Myocyte (in vitro differentiated cells): ENCODE results near the gene VSNL1. TPM values are rescaled to one million over a fixed set of nuclear protein-coding genes. Genes with fewer than 3 reads are reported as not detected.
A peak's percentile ranks its signal among the peaks of the same experiment; 100 is the strongest.

Experiments
- DNase-seq: peaks from one replicate; pipeline ENCODE4 v3.0.0-alpha.2; 2012; ENCODE audit warnings: low read depth
- total RNA-seq: library from RNA; depleted of rRNA; stranded (reverse); fragments of >200 nt; gene quantifications from 2 replicates; pipeline ENCODE4 v1.2.3, GENCODE V29; 2014

The VSNL1 gene
- total RNA-seq, 1 donor from 2014 or later: 2.1 TPM

DNA sequence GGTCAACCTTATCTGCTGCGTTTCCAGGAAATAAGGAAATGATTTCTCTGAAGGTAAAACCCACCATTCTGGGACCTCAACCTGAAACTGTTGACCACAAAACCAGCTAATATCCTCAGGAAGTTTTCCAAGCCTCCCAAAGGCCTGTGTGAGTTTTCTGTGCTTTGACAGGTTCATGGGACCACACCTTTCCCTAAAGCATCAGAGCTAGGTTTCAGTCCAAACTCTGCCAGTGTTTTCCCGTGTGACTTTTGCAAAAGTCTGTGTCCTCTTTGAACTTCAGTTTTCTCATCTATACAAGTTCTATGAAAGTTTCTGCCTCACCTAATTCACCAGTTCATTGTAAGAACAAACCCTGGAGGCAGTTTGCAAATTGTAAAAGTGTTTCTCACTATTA lies 39.8 kb downstream of the VSNL1 start:
- DNase-seq: no peak

DNA sequence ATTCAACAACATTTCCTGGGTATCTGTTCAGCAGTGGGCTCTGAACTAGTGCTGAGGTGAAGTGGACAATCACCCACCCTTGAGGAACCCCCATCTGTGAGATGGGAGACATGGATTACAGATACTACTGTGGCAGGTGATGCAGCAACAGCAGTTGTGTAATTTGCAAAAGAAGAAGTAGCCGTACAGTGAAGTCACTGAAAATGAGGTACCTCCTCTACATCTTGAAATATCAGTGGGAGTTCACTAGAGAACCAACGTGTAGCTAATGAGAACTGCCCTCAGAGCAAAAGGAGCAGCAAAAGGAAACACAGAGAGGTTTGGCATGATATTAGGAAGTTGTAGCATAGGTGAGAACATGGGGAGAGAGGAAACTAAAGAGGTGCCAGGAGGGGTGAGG lies 41.3 kb downstream of the VSNL1 start:
- no peak for DNase-seq

DNA sequence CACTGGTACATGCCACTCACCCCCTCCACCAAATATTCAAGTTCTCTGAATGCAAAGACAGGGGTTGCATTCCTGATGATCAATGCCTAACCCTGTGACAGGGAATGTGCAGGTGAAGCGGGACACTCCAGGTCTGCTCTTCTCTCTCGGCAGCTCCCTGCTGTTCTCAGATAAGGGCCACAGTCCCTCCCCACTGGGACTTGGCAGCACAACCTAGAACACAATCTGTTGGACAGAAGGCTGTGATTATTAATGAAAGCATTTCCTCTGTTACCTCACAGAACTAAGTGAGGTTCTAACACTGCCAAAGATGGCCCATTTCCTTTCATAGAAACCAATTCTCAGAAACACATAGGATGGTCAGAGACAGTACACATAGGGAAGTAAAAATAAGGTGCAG lies 42.7 kb downstream of the VSNL1 start:
- DNase-seq: no peak

DNA sequence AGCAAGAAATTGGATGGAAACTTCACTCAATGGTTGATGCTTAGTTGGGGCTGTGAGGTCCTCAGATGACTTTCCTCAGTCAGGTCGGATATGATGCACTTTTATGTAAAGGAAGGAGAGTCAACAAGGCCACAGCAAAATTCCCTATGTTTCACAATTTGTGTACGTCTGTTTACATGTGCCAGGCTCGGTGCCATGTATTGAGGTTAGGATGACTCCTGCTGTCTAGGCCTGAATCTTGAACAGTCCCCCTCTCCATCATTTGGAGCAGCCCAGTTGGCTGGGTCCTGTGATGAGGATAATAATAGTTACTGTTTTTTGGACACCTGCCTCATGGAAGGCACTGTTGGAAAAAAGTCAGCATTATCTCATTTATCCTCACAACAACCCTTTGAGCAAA lies 43.1 kb downstream of the VSNL1 start:
- DNase-seq: no peak

DNA sequence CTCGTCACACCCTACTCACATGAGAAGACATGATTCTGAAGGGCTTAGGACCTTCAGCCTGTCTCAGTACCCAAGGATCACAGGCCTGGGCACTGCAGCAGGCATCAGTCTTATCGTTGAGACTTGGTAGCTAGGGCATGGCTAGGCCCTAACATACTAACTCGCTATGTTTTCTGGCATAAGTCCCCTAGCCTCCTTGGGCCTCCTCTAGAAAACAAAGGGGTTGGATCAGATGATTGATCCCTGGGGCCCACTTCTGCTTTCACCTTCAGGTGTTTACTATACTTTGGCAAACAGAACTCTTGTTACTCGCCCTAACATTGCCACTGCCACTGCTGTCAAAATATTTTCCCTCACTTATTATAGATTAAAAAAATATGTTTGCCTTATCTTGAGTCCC lies 44.2 kb downstream of the VSNL1 start:
- no peak for DNase-seq

DNA sequence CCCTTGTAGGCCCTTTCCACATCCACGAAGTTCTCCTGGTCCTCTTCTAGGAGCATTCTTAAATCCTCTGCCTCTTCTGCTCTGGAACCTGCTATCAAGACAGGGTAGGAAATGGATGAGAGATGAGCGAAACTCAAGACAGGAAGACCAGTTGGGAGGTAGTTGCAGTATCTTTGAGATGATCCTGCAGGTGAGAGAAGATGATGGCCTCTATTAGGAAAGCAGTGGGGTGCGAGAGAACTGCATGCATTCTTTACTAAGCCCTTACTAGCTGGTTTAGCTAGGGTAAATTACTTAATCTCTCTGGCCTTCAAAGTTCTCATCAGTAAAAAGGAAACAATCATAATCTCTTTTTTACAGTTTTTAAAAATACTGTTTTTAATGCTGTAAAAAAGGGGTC lies 47.0 kb downstream of the VSNL1 start:
- DNase-seq: no peak

DNA sequence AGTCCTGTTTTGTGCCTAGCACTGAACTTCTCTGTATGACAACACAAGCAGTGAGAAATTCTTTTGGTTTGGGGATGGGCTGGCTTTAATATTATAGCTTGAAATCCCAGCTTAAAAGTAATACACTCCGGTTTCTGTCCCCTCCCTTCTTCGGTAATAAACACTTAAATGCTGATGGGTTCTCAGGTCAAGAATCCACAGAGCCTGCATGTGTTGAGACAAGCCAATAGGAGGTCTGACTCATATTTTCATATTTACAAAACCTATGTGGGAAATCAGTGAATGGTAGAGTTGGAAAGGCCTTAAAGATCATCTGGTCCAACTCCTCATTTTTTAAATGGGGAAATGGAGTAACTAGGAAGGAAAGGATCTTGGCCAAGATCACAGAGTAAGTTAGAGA lies 47.5 kb downstream of the VSNL1 start:
- no peak for DNase-seq

DNA sequence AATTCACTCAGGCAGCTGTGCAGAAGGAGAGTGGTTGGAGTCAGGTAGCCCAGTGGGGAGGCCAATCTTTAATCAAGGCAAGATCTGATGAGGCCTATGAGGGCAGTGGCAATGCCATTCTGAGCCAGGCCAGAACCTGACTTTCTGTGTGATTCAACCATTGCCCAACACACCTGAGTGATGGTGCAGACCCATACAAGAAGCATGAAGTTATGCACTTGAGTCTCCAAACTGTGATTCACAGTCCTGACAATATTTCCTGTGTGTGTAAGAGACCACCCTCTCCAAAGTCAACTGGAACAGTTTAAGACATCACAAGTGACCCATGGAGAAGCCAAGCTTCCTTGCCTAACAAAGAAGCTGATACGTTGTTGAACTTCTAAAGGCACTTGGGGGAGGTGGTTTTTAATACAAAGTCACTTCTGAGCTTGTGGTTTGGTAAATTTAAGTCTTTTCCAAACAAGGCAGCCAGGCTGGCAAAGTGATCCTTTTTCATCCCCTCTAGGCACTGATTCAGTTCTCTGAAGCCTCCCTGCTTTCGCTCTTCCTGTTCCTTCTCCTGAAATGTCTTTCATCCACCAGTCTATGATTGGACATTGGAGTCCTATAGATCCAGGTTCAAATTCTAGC lies 49.0 kb downstream of the VSNL1 start:
- no peak for DNase-seq

DNA sequence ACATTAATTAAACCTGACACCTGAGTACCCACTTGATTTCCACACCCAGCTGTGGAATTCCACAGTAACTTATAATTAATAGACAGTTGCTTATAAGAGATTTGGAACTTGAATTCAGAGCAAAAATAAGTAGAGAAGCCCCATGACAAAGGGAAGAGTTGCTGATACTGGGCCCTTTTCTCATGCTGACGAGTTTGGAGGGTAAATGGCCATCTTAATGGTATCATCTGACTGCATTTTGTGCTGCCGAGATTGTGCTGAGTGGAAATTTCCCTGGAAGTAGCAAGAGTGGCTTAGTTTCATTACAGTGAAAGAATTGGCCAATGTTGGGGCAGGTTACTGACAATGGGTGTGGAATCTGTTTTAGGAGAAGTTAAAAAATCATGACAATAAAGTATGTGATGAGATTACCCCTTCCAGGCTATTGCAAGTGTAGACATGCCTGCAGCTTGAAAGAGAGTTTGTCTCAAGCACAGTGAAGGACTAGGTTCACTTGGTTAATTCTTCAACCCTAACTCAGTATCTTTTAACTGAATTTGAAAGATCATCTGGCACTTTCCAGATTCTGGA lies 49.9 kb downstream of the VSNL1 start:
- DNase-seq: no peak

DNA sequence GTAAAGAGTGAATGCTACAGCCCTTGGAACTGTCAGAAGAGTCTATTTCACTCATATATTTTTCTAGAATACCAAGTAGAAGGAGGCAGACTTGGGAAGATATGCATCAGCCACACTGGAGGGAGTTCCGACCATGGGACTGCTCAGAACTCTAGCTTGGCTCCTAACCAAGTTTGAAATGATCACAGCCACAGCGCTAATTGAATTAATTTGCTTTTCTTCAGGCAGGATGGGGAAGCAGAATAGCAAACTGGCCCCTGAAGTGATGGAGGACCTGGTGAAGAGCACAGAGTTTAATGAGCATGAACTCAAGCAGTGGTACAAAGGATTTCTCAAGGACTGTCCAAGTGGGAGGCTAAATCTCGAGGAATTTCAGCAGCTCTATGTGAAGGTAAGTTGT lies 51.4 kb downstream of the VSNL1 start:
- DNase-seq: no peak

DNA sequence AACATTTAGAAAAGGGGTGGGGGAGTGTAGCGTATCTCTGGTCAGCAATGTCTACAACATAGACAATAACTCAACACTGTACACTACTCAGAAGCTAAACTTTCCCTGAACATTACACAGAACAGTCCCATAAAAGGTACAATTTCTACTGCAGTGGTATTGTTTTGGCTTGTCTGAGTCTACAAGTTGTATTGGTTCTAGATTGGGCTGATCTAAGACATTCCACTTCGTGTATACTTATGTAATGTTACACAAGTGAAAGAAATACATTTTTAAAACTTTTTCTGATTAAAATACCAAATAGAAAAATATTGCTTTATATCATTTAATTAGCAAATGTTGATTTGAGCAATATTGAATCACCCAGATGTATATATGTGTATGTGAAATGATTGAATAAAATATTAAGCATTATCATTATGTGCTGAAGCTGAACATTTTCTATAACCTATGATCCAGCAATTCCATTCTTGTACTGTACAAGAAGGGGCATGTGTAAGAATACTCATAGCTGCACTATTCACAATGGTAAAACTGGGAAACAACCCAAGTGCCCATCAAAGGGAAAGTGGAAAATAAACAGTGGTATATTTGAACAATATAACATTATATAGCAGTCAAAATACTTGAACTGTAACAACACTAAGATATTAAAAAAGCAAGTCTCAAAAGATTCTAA lies 52.4 kb downstream of the VSNL1 start:
- DNase-seq: no peak

DNA sequence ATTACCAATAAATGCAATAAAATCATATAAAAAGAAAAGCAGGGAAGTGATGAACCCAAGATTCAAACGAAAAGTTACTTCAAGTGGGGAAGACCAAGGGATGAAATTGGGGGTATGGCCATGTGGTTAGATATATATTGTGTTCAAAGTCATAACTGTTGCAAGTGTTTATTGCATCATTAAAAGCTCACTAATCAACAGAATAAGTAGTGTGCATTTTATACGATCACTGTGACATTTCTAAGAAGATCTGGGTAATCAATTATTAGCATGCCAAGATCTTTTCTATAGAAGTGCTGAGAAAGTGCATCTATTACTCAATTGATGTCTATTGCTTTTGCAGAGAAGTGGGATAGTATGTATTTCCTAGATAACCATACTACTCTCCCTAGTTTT lies 52.9 kb downstream of the VSNL1 start:
- DNase-seq: no peak

DNA sequence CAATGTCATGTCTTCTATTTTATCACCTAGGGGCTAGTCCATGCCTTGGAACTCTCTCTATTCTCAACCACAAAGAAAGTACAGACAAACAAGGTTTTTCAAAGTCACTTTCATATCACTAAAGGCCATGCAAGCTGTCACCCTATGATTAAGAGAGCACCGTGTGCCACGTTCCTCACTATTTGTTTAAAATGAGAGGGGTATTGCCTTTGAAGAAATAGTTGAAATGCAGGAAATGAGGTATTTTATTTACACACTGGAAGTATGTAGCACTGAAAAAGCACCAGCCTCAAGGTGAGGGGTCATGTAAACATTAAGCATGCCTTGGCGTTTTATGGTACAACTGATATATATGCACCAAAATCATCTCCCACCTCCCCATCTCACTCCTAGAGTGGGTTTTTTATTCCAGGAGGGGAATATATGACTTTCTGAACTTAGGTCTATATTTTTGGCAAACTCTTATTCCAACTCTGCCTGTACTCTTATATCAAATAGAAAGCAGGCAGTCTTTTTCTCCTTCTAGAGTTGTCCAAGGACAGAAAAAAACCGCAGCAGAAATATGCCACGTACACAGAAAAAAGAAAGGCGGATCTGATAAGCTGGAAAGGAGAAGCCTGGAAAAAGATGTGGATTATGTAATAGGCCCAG lies 53.5 kb downstream of the VSNL1 start:
- DNase-seq: no peak

DNA sequence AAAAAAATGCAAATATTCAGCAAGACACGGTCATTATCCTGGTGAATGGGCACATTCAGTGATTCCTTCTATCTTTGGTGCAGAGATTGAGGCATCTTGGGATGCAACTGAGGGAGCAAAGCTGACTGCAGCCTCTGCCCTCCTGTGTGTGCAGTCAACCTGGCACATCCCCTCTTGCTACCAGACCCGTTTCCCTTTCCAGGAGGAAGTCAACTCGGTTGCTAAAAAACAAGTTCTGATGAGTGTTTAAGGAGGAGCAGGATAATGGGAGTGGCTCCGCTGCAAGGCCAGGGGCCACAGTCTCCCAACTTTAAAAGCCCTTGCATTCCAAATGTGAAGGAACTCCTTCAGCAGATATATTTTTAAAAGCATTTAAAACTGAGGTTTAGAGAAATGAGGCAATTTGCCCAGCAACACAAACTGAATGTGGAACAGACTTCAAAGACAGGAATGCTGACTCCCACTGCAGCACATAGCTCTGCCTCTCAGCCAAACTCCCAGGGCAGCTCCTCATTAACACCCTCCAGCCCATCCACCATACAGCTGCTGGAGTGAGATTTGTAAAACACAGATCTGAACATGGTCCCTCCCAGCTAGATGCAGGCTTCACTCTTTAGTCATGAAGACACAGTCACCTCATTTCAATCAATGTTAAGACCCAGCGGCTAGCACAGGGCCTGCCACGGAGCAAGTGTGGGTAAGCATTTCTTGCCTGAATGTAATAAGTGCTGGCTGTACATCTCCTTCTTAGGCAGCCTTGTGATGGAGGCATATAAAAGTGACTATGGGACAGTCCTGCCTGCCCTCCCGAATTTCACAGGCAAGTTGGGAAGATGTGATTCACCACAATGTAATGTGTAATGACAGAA lies 54.3 kb downstream of the VSNL1 start:
- peak; percentile 13 for DNase-seq

DNA sequence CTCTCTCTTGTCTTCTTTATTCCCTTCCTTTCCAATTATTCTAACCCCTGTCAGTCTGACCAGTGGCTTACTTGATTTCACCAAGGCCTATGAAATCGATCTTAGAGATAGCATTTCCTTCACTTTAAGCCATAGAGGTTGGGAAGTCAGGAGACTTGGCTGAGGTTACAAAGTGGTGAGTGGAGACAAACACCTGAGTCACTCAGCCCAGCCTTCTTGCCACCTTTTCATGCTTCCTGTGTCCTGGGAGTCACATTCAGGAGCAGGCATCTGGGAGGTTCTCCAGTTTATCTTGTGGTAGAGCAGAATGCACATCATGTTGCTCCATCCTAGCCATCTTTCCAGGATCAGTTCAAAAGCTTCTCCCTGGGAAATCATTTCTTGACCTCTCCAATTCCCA lies 59.1 kb downstream of the VSNL1 start:
- no peak for DNase-seq

DNA sequence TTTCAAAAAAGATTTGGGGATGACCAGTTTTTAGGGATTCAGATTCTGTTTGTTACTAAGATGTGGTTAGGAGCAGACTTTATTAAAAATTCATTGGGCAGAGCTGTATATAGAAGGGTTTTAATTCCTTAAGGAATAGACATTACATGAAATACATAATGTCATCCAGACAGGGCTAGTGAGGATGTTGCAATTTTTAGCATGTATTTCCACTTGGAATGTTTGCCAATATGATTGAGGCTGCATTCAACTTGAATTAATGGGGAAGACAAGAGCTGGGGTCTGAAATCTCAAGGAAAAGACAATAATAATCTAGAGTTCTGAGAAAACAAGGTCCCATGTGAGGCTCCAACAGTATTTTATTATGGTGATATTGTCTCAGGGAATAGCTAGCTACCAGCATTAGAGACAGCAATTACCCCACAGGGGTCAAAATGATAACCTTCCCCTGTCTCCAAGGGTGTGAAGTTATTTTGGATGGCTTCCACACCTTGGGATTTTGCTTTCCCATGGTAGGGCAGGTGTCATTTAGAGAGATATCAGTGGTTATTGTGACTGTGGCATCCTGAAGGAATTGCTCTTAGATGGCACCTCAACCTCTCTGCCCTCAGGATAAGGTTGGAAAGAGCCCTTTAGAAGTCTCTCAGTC lies 60.2 kb downstream of the VSNL1 start:
- no peak for DNase-seq

DNA sequence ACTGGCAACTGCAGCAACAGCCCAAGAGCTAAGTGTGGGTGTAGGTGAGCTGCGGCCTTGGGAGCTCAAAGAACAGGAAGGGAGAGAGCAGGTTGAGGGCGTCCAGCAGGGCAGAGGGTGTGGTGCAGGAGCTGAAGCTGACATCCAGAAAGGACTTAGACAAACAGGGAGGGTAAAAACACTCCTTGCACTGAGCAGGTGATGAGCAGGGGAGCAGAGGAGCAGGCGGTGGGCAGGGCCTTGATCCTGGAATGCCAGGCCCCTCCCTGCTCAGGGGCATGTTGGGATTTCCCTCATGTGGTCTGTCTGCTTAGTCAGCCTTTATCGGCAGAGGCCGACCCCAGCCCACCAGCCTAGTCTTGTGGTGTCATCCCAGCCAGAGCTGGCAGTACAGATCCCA lies 63.6 kb downstream of the VSNL1 start:
- DNase-seq: peak; percentile 7

DNA sequence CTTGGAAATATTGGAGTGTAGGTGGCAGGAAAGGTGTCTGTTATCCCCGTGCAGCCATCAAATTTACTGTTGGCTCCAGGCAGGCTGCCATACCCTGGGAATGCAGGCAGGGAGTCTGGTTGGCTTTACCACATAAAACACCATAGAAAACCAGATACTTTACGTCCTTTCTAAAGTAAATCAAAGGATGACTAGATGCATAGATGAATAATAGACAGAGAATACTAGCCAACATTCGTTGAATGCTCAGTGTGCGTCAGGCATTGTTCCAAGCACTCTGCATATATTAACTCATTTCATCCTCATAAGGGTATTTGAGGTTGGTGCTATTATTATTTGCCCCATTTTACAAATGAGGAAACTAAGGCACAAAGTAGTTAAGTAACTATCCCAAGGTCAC lies 65.2 kb downstream of the VSNL1 start:
- no peak for DNase-seq

DNA sequence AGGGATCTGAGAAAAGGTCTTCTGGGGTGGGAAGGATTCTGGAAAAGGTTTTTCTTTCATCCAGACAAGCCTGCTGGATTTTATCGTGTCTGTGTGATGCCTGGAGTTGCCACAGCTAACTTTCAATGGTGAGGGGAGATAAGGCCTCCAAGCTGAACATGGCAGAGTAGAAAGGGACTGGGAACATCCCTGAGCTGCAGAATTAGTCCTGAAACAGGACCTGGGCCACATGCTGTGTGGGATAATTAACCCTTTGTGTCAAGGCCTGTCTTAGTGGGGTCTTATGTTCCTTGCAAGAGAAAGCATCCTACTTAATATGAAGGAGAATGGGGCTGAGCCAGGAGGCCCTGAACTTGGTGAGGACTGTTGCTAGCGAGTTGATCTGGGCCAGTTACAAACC lies 66.4 kb downstream of the VSNL1 start:
- DNase-seq: no peak

DNA sequence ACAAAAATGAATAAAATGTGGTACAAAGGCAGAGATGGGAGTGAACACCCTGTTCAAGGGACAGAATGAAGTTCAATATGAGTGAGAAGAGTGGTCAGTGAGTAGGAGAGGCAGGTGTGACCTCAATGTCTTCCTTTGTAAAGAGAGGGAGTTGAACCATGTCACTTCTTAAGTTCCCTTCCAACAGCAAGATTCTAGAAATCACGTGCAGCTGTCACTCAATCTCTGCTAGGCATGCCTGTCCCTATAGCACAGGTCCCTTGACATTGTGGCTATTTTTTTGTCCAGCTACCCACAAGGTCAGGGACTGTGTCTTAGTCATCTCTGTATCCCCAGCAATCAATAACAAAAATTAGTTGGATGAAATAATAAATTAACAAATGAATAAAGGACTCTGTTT lies 66.9 kb downstream of the VSNL1 start:
- peak; percentile 15 for DNase-seq

DNA sequence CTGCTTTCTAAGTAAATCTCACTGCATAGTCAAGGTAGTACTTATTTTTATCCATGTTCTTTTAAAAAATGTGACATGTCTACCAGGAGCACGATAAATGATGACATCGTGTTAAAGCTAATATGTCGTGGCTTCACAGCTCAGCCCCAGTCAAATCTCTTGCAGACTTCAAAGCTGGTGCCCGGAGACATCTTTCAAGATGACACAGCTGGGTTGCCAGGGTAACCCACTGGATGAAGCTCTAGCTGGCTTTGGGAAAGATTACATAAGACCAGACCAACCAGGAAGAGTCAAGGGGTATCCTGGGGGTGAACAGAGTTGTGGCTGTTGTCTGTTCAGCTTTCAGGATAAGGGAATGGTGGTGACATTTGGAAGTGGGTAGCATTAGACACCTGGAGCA lies 67.8 kb downstream of the VSNL1 start:
- peak; percentile 49 for DNase-seq
